Chondrocyte (in vitro differentiated cells): Measurements from ENCODE around the gene PHLPP1. TPM values are rescaled to one million over a fixed set of nuclear protein-coding genes. Genes with fewer than 3 reads are reported as not detected.

Experiments used
- DNase-seq: peaks from one replicate; pipeline ENCODE4 v3.0.0; 2021; ENCODE audit warnings: mixed read lengths, low spot score
- H3K27ac Mint-ChIP-seq: one replicate; pipeline ENCODE4 v1.8.0; 2021; ENCODE audit warnings: mild to moderate bottlenecking, moderate library complexity, mixed read lengths; ENCODE audit not compliant: unreplicated experiment
- H3K27me3 Mint-ChIP-seq: 2 replicates; pipeline ENCODE4 v1.8.0; 2021; ENCODE audit warnings: low read depth, mixed read lengths
- H3K36me3 Mint-ChIP-seq: 2 replicates; pipeline ENCODE4 v1.8.0; 2021; ENCODE audit warnings: low read depth, mixed read lengths
- H3K4me1 Mint-ChIP-seq: 2 replicates; pipeline ENCODE4 v1.8.0; 2021; ENCODE audit warnings: low read depth, mild to moderate bottlenecking, mixed read lengths
- H3K4me3 Mint-ChIP-seq: one replicate; pipeline ENCODE4 v1.8.0; 2021; ENCODE audit warnings: mild to moderate bottlenecking, moderate library complexity, mixed read lengths; ENCODE audit not compliant: unreplicated experiment
- H3K9me3 Mint-ChIP-seq: 2 replicates; pipeline ENCODE4 v1.8.0; 2021; ENCODE audit warnings: low read depth, mixed read lengths
- total RNA-seq: library from RNA; stranded (reverse); gene quantifications from 3 replicates; pipeline ENCODE4 v1.2.1, GENCODE V29; 2021
- TF ChIP-seq, protein P1 (sequence below): fragments of 200-600 bp; sonication (generic); IDR thresholded peaks from 2 replicates; pipeline ENCODE4 v1.5.0; 2021; ENCODE audit warnings: antibody characterized with exemption, mild to moderate bottlenecking, moderate library complexity

Gene PHLPP1
- total RNA-seq, 1 donor from 2014 or later: 10.4 TPM

GRCh38 chr18:62795813-62796212, 80.5 kb downstream of the PHLPP1 start:
- H3K27ac Mint-ChIP-seq: no peak overlapping the region
- H3K4me3 Mint-ChIP-seq: no peak overlapping the region
- TF ChIP-seq, protein P1, sequence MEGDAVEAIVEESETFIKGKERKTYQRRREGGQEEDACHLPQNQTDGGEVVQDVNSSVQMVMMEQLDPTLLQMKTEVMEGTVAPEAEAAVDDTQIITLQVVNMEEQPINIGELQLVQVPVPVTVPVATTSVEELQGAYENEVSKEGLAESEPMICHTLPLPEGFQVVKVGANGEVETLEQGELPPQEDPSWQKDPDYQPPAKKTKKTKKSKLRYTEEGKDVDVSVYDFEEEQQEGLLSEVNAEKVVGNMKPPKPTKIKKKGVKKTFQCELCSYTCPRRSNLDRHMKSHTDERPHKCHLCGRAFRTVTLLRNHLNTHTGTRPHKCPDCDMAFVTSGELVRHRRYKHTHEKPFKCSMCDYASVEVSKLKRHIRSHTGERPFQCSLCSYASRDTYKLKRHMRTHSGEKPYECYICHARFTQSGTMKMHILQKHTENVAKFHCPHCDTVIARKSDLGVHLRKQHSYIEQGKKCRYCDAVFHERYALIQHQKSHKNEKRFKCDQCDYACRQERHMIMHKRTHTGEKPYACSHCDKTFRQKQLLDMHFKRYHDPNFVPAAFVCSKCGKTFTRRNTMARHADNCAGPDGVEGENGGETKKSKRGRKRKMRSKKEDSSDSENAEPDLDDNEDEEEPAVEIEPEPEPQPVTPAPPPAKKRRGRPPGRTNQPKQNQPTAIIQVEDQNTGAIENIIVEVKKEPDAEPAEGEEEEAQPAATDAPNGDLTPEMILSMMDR: no peak
- peaks cover 30% of the 10 kb centered on the region for H3K4me1 Mint-ChIP-seq
- H3K27me3 Mint-ChIP-seq: no peaks in the 10 kb centered on the region
- no peaks in the 10 kb centered on the region for H3K36me3 Mint-ChIP-seq
- no peak for DNase-seq
- no peaks in the 10 kb centered on the region for H3K9me3 Mint-ChIP-seq

DNA sequence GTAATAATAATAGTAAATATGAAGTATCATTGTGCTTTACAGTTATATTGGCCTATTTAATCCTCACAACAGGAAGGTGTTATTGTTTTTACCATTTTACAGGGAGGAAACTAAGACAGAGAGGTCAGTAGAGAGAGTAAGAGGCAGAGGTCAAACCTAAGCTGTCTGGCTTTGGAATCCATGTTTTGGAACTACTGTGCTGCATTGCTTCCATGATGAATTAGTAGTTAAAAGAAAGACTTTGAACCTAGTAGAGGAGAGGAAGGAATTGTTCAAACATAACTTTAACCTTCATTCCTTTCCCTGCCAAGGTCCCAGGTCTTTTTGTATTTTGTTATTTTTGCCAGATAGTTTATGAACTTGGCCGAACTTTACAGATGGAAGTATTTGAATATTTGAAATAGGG, 80.9 kb downstream of the PHLPP1 start:
- TF ChIP-seq, protein P1: no peak
- Mint-ChIP-seq H3K27ac (no peak overlapping the region), H3K27me3 (no peaks in the 10 kb centered on the region), H3K4me1 (peaks cover 26% of the 10 kb centered on the region), H3K4me3 (no peak overlapping the region), H3K36me3 (no peaks in the 10 kb centered on the region), H3K9me3 (no peaks in the 10 kb centered on the region)
- DNase-seq: no peak

GRCh38 chr18:62797329-62797728, 82.0 kb downstream of the PHLPP1 start:
- Mint-ChIP-seq H3K27ac (no peak overlapping the region), H3K9me3 (no peaks in the 10 kb centered on the region), H3K27me3 (no peaks in the 10 kb centered on the region), H3K36me3 (no peaks in the 10 kb centered on the region), H3K4me3 (no peak overlapping the region), H3K4me1 (peaks cover 18% of the 10 kb centered on the region)
- TF ChIP-seq, protein P1: no peak
- no peak for DNase-seq

- DNase-seq: no peak
- no peak overlapping the region for H3K4me3 Mint-ChIP-seq
- H3K9me3 Mint-ChIP-seq: no peaks in the 10 kb centered on the region
- no peak overlapping the region for H3K27ac Mint-ChIP-seq
- no peaks in the 10 kb centered on the region for H3K36me3 Mint-ChIP-seq
- no peaks in the 10 kb centered on the region for H3K27me3 Mint-ChIP-seq
- TF ChIP-seq, protein P1: no peak
- H3K4me1 Mint-ChIP-seq: peaks cover 16% of the 10 kb centered on the region
These were observed 84.6 kb downstream of the PHLPP1 start for GRCh38 chr18:62799977-62800376.

- no peak overlapping the region for H3K4me3 Mint-ChIP-seq
- no peak overlapping the region for H3K27ac Mint-ChIP-seq
- H3K9me3 Mint-ChIP-seq: no peaks in the 10 kb centered on the region
- H3K27me3 Mint-ChIP-seq: no peaks in the 10 kb centered on the region
- no peak for DNase-seq
- H3K4me1 Mint-ChIP-seq: peaks cover 16% of the 10 kb centered on the region
- no peaks in the 10 kb centered on the region for H3K36me3 Mint-ChIP-seq
- TF ChIP-seq, protein P1: peak; percentile 64
These were observed 87.2 kb downstream of the PHLPP1 start for GRCh38 chr18:62802523-62802922.
